Breast epithelium (tissue), 4 donors: ENCODE results near the gene SIM1. TPM values are rescaled to one million over a fixed set of nuclear protein-coding genes. Genes with fewer than 3 reads are reported as not detected.

Experiments
- DNase-seq, 2 donors: peaks; one replicate each; pipeline ENCODE4 v3.0.0-alpha.2; 2019; ENCODE audit warnings: low spot score in 2 of 2
- H3K27ac ChIP-seq, 2 donors: fragments of 200-600 bp; sonication (generic) in 1 of 2; one replicate each; pipeline ENCODE4 v1.5.1; 2016 to 2019; ENCODE audit warnings: mild to moderate bottlenecking in 1 of 2
- H3K27me3 ChIP-seq, 2 donors: fragments of 200-600 bp; sonication (generic) in 1 of 2; one replicate each; pipeline versions ENCODE4 v1.5.1 to v1.6.0; 2017 to 2019; ENCODE audit warnings: control low read depth in 1 of 2, mild to moderate bottlenecking in 1 of 2
- H3K36me3 ChIP-seq: fragments of 200-600 bp; one replicate; pipeline ENCODE4 v1.5.1; 2019
- H3K4me1 ChIP-seq, 2 donors: fragments of 200-600 bp; sonication (generic); one replicate each; pipeline ENCODE4 v1.5.1; 2016 to 2019; ENCODE audit warnings: control low read depth in 1 of 2
- H3K4me3 ChIP-seq, 3 donors: fragments of 200-600 bp; sonication (generic); 1 replicate in 2 of 3; 2 replicates in 1 of 3; pipeline ENCODE4 v1.5.1; 2016 to 2019; ENCODE audit warnings: mild to moderate bottlenecking in 3 of 3, moderate library complexity in 2 of 3
- H3K9me3 ChIP-seq, 2 donors: fragments of 200-600 bp; sonication (generic) in 1 of 2; one replicate each; pipeline ENCODE4 v1.5.1; 2016 to 2019; ENCODE audit warnings: control low read depth in 1 of 2
- CTCF ChIP-seq, 3 donors: fragments of 450-650 bp; IDR thresholded peaks; one replicate each; pipeline ENCODE4 v1.5.1; 2016 to 2017; ENCODE audit warnings: antibody characterized with exemption in 3 of 3, mild to moderate bottlenecking in 3 of 3, moderate library complexity in 3 of 3
- POLR2A ChIP-seq: fragments of 450-650 bp; IDR thresholded peaks from one replicate; pipeline ENCODE4 v1.6.1; 2016; ENCODE audit warnings: antibody characterized with exemption, mild to moderate bottlenecking, moderate library complexity
- POLR2AphosphoS5 ChIP-seq, 3 donors: sonication (generic); formaldehyde crosslinking; IDR thresholded peaks; one replicate each; pipeline ENCODE4 v1.6.1; 2017; ENCODE audit warnings: antibody characterized with exemption in 3 of 3
- intact Hi-C: fragments of 100-400 bp; cut with DNase I; formaldehyde crosslinking; loops from one replicate; pipeline ENCODE4 v1.15.1; 2023; ENCODE audit warnings: low total_unique reads
- total RNA-seq, 3 donors: library from RNA; depleted of rRNA; stranded (reverse); fragments of >200 nt; gene quantifications; one replicate each; pipeline ENCODE4 v1.1.0, GENCODE V29; 2016

SIM1 gene
- total RNA-seq, 3 donors from 2014 or later = 0.59 to 7.2 (median 2.0) TPM

- no peak for DNase-seq
- Histone ChIP-seq H3K36me3 (no peaks in the 10 kb centered on the region), H3K27me3 (no peaks in the 10 kb centered on the region), H3K9me3 (no peaks in the 10 kb centered on the region), H3K4me3 (no peak overlapping the region), H3K27ac (no peak overlapping the region), H3K4me1 (no peaks in the 10 kb centered on the region)
- intact Hi-C loops = no loop called here
- TF ChIP-seq POLR2AphosphoS5 (IDR thresholded peaks at IDR 0.05) (no peak), CTCF (IDR thresholded peaks at IDR 0.05) (no peak)
Measured at GRCh38 chr6:100393493-100393892, 71.2 kb downstream of the SIM1 start.

GRCh38 chr6:100392423-100392822, 72.3 kb downstream of the SIM1 start:
- Histone ChIP-seq H3K4me3 (no peak overlapping the region), H3K27ac (no peak overlapping the region), H3K4me1 (no peaks in the 10 kb centered on the region), H3K9me3 (no peaks in the 10 kb centered on the region), H3K27me3 (no peaks in the 10 kb centered on the region), H3K36me3 (no peaks in the 10 kb centered on the region)
- no peak for DNase-seq
- intact Hi-C loops = no loop called here
- no peak for TF ChIP-seq POLR2A

GRCh38 chr6:100388868-100389519, 75.7 kb downstream of the SIM1 start:
- Histone ChIP-seq H3K4me1 (no peaks in the 10 kb centered on the region), H3K9me3 (no peaks in the 10 kb centered on the region), H3K4me3 (no peak overlapping the region), H3K27ac (no peak overlapping the region), H3K27me3 (no peaks in the 10 kb centered on the region), H3K36me3 (no peaks in the 10 kb centered on the region)
- no peak for DNase-seq
- TF ChIP-seq POLR2A (no peak), CTCF (IDR thresholded peaks at IDR 0.05) (no peak), POLR2AphosphoS5 (IDR thresholded peaks at IDR 0.05) (no peak)
- intact Hi-C loops = no loop called here

- no peak for DNase-seq
Measured at GRCh38 chr6:100382767-100383195, 81.9 kb downstream of the SIM1 start.

GRCh38 chr6:100382031-100382430, 82.7 kb downstream of the SIM1 start:
- TF ChIP-seq CTCF (IDR thresholded peaks at IDR 0.05) (no peak), POLR2AphosphoS5 (IDR thresholded peaks at IDR 0.05) (no peak), POLR2A (no peak)
- Histone ChIP-seq H3K9me3 (no peaks in the 10 kb centered on the region), H3K27ac (no peak overlapping the region), H3K4me1 (no peaks in the 10 kb centered on the region), H3K27me3 (no peaks in the 10 kb centered on the region), H3K36me3 (no peaks in the 10 kb centered on the region), H3K4me3 (no peak overlapping the region)
- no peak for DNase-seq
- intact Hi-C loops = no loop called here

More at GRCh38 chr6:100382767-100383195, 81.9 kb downstream of the SIM1 start:
- Histone ChIP-seq H3K9me3 (no peaks in the 10 kb centered on the region), H3K27me3 (no peaks in the 10 kb centered on the region), H3K27ac (no peak overlapping the region), H3K4me3 (no peak overlapping the region), H3K4me1 (no peaks in the 10 kb centered on the region), H3K36me3 (no peaks in the 10 kb centered on the region)
- no peak for TF ChIP-seq CTCF (IDR thresholded peaks at IDR 0.05)
- no peak for TF ChIP-seq POLR2A
- no peak for TF ChIP-seq POLR2AphosphoS5 (IDR thresholded peaks at IDR 0.05)
- intact Hi-C loops = no loop called here
